Epidermal melanocyte (primary cell): ENCODE data around the gene GSK3A.
A peak's percentile ranks its signal among the peaks of the same experiment; 100 is the strongest.
"Not testable (repeated sequence)": the region's sequence is repeated elsewhere in the genome, so short reads cannot be mapped to it uniquely, and the experiment has no call there.

Source experiments
- DNase-seq: peaks from one replicate; pipeline ENCODE4 v3.0.0; 2011; ENCODE audit warnings: low spot score; ENCODE audit not compliant: insufficient read length

Gene GSK3A

GRCh38 chr19:42268704-42269477 is 26.5 kb upstream of the GSK3A start, which contains the start of gene CIC:
Gene CIC, plus strand, starts transcription at chr19:42269252. Its CDS starts 2,532 bp downstream, at chr19:42271784.
- peak; percentile 99 for DNase-seq

- DNase-seq, result peak; percentile 92
Observed at GRCh38 chr19:42268142-42268703, 25.8 kb upstream of the GSK3A start.

- no peak for DNase-seq
Observed at GRCh38 chr19:42267644-42268141, 25.3 kb upstream of the GSK3A start.

GRCh38 chr19:42266928-42267603 is 24.7 kb upstream of the GSK3A start:
- not testable (repeated sequence) for DNase-seq

GRCh38 chr19:42266105-42266504 is 23.7 kb upstream of the GSK3A start:
- DNase-seq, result not testable (repeated sequence)

GRCh38 chr19:42261763-42262162 is 19.4 kb upstream of the GSK3A start:
- DNase-seq, result peak; percentile 1

- DNase-seq, result not testable (repeated sequence)
Observed at GRCh38 chr19:42257842-42258241, 15.4 kb upstream of the GSK3A start.

- peak; percentile 42 for DNase-seq
Observed at GRCh38 chr19:42255766-42256745, 13.7 kb upstream of the GSK3A start.

GRCh38 chr19:42254850-42255765 is 12.7 kb upstream of the GSK3A start, which contains the start of gene ERF:
Gene ERF, minus strand, starts transcription at chr19:42255128. Its CDS starts 129 bp downstream, at chr19:42254999.
- DNase-seq, result peak; percentile 95

GRCh38 chr19:42254089-42254849 is 11.9 kb upstream of the GSK3A start:
- DNase-seq, result peak; percentile 50

- peak; percentile 49 for DNase-seq
Observed at GRCh38 chr19:42253245-42254088, 11.1 kb upstream of the GSK3A start.

- DNase-seq, result peak; percentile 84
Observed at GRCh38 chr19:42252365-42253244, 10.2 kb upstream of the GSK3A start.

GRCh38 chr19:42251572-42252358 is 9.4 kb upstream of the GSK3A start:
- DNase-seq, result no peak

GRCh38 chr19:42250666-42251531 is 8.5 kb upstream of the GSK3A start:
- peak; percentile 58 for DNase-seq

GRCh38 chr19:42250183-42250665 is 7.8 kb upstream of the GSK3A start:
- no peak for DNase-seq
